Mucosa of stomach (tissue), 1 donor: ENCODE data around the gene PCNX3.
"Not testable (repeated sequence)": the region's sequence is repeated elsewhere in the genome, so short reads cannot be mapped to it uniquely, and the experiment has no call there.

Source experiments
- H3K27me3 ChIP-seq: one replicate; pipeline ENCODE4 v1.7.0; 2013; ENCODE audit warnings: mild to moderate bottlenecking, low read length; ENCODE audit not compliant: control insufficient read depth, insufficient read depth
- H3K36me3 ChIP-seq: one replicate; pipeline ENCODE4 v1.7.0; 2013; ENCODE audit warnings: low read length; ENCODE audit not compliant: control insufficient read depth, insufficient read depth
- H3K4me1 ChIP-seq: one replicate; pipeline ENCODE4 v1.7.0; 2013; ENCODE audit warnings: mild to moderate bottlenecking, low read length; ENCODE audit not compliant: control insufficient read depth, insufficient read depth
- H3K4me3 ChIP-seq: one replicate; pipeline ENCODE4 v1.7.0; 2013; ENCODE audit warnings: low read length
- H3K9ac ChIP-seq: one replicate; pipeline ENCODE4 v1.7.0; 2013; ENCODE audit warnings: mild to moderate bottlenecking, low read length, moderate library complexity
- H3K9me3 ChIP-seq: one replicate; pipeline ENCODE4 v1.7.0; 2013; ENCODE audit warnings: mild to moderate bottlenecking, low read length, moderate library complexity; ENCODE audit not compliant: control insufficient read depth
- donor health status: Pancreatic carcinoma.

Gene PCNX3

DNA sequence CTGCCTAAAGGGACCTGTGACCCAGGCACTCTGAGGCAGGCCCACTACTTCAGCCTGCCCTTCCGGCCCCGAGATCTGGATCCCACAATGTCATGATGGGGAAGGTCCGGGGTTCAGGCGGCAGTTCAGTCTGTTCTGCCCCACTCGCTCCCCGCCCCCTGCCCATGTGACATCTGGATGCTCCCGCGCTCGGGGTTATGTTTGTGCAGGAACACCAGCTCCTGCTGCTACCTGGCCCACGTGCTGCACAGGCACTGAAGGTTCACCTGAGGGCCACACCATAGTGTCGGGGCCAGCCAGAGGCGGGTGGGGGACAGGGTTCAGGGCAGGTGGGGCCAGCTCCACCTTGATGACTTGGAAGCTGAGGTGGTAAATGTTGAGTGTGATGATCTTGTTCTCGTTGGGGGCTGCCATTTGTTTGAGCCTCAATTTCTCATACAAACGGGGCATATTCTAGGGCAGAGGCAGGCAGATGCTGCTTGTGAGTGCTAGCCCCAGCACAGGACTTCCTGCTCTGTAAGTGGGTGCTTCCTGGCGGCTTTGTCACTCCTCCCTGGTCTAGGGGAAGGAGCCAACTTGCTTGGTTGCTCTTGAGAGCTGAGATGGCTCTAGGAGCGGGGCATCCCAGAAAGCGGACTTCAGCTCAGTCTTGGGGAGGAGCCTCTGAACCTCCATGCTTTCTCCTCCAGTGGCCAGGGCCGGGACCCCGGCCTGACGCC is 18.0 kb downstream of the PCNX3 start:
- Histone ChIP-seq H3K4me3 (no peak overlapping the region), H3K27me3 (no peaks in the 10 kb centered on the region), H3K9ac (no peak overlapping the region), H3K4me1 (peaks cover 15% of the 10 kb centered on the region), H3K36me3 (peaks cover 26% of the 10 kb centered on the region), H3K9me3 (no peaks in the 10 kb centered on the region)

DNA sequence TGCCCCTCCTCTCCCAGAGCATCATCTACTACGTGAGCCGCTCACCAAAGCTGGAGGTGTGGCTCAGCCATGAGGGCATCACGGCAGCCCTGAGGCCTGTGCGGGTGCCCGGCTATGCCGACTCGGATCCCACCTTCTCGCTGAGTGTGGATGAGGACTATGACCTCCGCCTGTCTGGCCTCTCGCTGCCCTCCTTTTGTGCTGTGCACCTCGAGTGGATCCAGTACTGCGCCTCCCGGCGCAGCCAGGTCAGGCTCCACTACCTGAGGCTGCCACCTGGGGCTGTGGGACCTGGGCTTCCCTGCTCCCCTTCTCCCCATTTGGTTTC is 18.5 kb downstream of the PCNX3 start:
- Histone ChIP-seq H3K27me3 (no peaks in the 10 kb centered on the region), H3K4me3 (no peak overlapping the region), H3K9ac (no peak overlapping the region), H3K4me1 (peaks cover 19% of the 10 kb centered on the region), H3K9me3 (no peaks in the 10 kb centered on the region), H3K36me3 (peaks cover 22% of the 10 kb centered on the region)

DNA sequence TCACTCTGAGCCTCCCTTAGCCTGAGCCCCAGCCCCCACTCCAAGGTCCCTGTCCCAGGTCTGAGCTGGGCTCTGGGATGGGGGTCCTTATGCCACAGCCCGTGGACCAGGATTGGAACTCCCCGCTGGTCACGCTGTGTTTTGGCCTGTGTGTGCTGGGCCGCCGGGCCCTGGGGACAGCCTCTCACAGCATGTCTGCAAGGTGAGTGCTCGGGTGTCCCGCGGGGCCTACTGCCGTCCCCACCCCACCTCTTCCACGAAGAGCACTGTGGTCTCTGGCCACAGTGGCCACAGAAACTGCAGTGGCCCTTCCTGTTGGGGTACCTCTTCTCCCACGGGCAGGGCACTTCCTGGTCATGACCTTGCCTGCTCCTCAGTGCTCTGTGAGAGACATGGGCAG is 18.9 kb downstream of the PCNX3 start:
- no peaks in the 10 kb centered on the region for H3K9me3 ChIP-seq
- no peak overlapping the region for H3K9ac ChIP-seq
- no peak overlapping the region for H3K4me3 ChIP-seq
- H3K27me3 ChIP-seq = no peaks in the 10 kb centered on the region
- H3K36me3 ChIP-seq = peaks cover 18% of the 10 kb centered on the region
- H3K4me1 ChIP-seq = peaks cover 19% of the 10 kb centered on the region

GRCh38 chr11:65634905-65635731 is 19.5 kb downstream of the PCNX3 start:
- Histone ChIP-seq H3K9ac (no peak overlapping the region), H3K4me3 (no peak overlapping the region), H3K36me3 (peaks cover 13% of the 10 kb centered on the region), H3K27me3 (no peaks in the 10 kb centered on the region), H3K9me3 (no peaks in the 10 kb centered on the region), H3K4me1 (peaks cover 19% of the 10 kb centered on the region)

- Histone ChIP-seq H3K9ac (no peak overlapping the region), H3K36me3 (peaks cover 13% of the 10 kb centered on the region), H3K4me1 (peaks cover 21% of the 10 kb centered on the region), H3K4me3 (no peak overlapping the region), H3K9me3 (no peaks in the 10 kb centered on the region), H3K27me3 (no peaks in the 10 kb centered on the region)
Observed at GRCh38 chr11:65636108-65637031, 20.8 kb downstream of the PCNX3 start.

GRCh38 chr11:65637032-65637557 is 21.5 kb downstream of the PCNX3 start:
- Histone ChIP-seq H3K4me1 (peaks cover 26% of the 10 kb centered on the region), H3K9ac (peak overlapping the region; percentile 47), H3K27me3 (peaks cover 4% of the 10 kb centered on the region), H3K9me3 (no peaks in the 10 kb centered on the region), H3K36me3 (peaks cover 13% of the 10 kb centered on the region), H3K4me3 (no peak overlapping the region)

DNA sequence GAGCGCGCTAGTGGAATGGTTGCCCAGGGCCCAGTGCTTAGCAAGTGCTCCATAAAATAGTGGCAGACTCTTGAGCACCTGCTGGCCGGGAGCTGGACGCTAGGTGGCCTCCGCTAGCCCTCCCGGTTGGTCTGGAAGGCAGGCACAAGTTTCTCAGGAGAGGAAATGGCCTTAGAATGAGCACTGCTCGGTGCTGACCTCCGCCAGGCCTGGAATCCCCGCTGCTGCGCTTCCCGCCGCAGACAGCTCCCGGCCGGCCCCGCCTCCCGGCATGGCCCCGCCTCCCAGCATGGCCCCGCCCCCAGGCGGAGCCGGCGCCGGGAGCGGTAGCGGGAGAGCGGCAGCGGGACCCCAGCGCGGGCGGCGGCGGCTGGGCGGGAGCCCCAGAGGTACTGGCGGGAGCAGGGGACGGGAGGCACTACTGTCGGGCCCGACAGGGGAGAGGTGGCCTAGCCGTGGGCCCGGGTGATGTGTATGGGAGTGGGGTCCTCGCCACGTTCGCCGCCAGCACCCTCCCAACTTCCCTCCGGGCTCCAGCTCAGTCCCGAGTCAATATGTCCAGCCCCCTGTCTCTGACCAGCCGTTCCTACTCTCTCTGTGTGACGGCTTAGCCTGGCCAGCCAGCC is 22.3 kb downstream of the PCNX3 start, which contains the start of gene SIPA1:
TSS of gene SIPA1 (plus strand) at position 308 of the 626 bp plus-strand sequence. CDS start 2,821 bp downstream, outside the sequence.
- Histone ChIP-seq H3K9me3 (no peaks in the 10 kb centered on the region), H3K27me3 (peaks cover 4% of the 10 kb centered on the region), H3K4me1 (peaks cover 26% of the 10 kb centered on the region), H3K36me3 (peaks cover 13% of the 10 kb centered on the region), H3K9ac (peak within 1 kb of the TSS; percentile 47), H3K4me3 (peak within 1 kb of the TSS; percentile 1)

DNA sequence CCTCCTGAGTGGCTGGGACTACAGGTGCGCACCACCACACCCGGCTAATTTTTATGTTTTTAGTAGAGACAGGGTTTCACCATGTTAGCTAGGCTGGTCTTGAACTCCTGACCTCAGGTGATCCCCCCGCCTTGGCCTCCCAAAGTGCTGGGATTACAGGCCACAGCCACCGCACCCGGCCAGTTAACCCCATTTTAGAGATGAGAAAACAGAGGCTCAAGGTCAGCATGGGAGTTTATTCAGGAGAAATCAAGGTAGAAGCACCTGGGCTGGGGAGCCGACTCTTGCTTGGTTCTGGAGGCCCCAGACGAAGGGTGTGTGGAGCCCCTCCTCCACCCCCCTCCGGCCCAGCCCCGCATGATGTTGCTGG is 23.6 kb downstream of the PCNX3 start:
- not testable (repeated sequence) for H3K4me3 ChIP-seq, H3K9me3 ChIP-seq, H3K27me3 ChIP-seq
- peaks cover 26% of the 10 kb centered on the region for H3K4me1 ChIP-seq
- H3K9ac ChIP-seq = peak overlapping the region; percentile 47
- H3K36me3 ChIP-seq = peaks cover 13% of the 10 kb centered on the region

- H3K4me1 ChIP-seq = peaks cover 26% of the 10 kb centered on the region
- H3K27me3 ChIP-seq = peaks cover 4% of the 10 kb centered on the region
- peaks cover 9% of the 10 kb centered on the region for H3K36me3 ChIP-seq
- no peaks in the 10 kb centered on the region for H3K9me3 ChIP-seq
- no peak overlapping the region for H3K9ac ChIP-seq
- no peak overlapping the region for H3K4me3 ChIP-seq
Observed at GRCh38 chr11:65639623-65640482, 24.3 kb downstream of the PCNX3 start.

DNA sequence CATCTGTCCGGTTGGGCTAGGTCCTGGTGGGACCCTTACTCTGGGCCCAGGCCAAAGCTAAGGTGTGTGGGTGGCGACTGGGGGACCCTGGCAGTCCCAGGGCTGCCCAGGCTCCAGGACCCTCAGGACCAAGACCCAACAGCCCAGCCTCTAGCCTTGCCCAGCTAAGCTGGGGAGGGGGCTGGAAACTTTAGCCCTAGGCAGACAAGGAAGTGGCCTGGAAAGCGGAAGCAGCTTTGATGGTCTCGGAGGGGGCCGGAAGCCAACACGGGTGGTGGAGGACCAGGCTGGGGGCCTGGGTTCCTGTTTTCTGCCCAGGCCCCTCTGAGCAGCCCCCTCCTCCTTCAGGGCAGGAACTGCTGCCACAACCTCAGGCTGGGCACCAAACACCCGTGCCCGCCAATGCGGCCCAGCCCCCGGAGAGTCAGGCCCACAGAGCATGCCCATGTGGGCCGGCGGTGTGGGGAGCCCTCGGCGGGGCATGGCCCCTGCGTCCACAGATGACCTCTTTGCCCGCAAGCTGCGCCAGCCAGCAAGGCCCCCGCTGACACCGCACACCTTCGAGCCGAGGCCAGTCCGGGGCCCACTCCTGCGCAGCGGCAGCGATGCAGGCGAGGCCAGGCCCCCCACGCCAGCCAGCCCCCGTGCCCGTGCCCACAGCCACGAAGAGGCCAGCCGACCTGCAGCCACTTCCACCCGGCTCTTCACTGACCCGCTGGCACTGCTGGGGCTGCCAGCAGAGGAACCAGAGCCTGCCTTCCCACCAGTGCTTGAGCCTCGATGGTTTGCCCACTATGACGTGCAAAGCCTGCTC is 25.1 kb downstream of the PCNX3 start:
- Histone ChIP-seq H3K36me3 (peaks cover 3% of the 10 kb centered on the region), H3K9ac (no peak overlapping the region), H3K27me3 (peaks cover 4% of the 10 kb centered on the region)

More for the DNA sequence above, 25.1 kb downstream of the PCNX3 start:
- Histone ChIP-seq H3K4me1 (peaks cover 26% of the 10 kb centered on the region), H3K4me3 (no peak overlapping the region), H3K9me3 (no peaks in the 10 kb centered on the region)
